Measurements from ENCODE around the gene DPY19L3.
"Not testable (repeated sequence)": the region's sequence is repeated elsewhere in the genome, so short reads cannot be mapped to it uniquely, and the experiment has no call there.

The DPY19L3 gene

GRCh38 chr19:32450217-32450616 is 44.6 kb downstream of the DPY19L3 start:
- DNase-seq: no peak

GRCh38 chr19:32453736-32454135 is 48.2 kb downstream of the DPY19L3 start:
- no peak for DNase-seq

- DNase-seq: no peak
These were observed 50.8 kb downstream of the DPY19L3 start for GRCh38 chr19:32456406-32456805.

- DNase-seq: no peak
These were observed 52.1 kb downstream of the DPY19L3 start for GRCh38 chr19:32457571-32458158.

GRCh38 chr19:32458500-32459123 is 53.0 kb downstream of the DPY19L3 start:
- no peak for DNase-seq

- no peak for DNase-seq
These were observed 53.8 kb downstream of the DPY19L3 start for GRCh38 chr19:32459204-32459865.

GRCh38 chr19:32460476-32460875 is 54.9 kb downstream of the DPY19L3 start:
- no peak for DNase-seq

GRCh38 chr19:32464279-32464678 is 58.7 kb downstream of the DPY19L3 start:
- DNase-seq: no peak

GRCh38 chr19:32465176-32465575 is 59.6 kb downstream of the DPY19L3 start:
- no peak for DNase-seq

GRCh38 chr19:32469795-32470194 is 64.2 kb downstream of the DPY19L3 start:
- no peak for DNase-seq

GRCh38 chr19:32471095-32471494 is 65.5 kb downstream of the DPY19L3 start:
- no peak for DNase-seq

GRCh38 chr19:32471811-32472210 is 66.2 kb downstream of the DPY19L3 start:
- DNase-seq: no peak

- no peak for DNase-seq
These were observed 69.8 kb downstream of the DPY19L3 start for GRCh38 chr19:32475141-32476031.

- no peak for DNase-seq
These were observed 70.4 kb downstream of the DPY19L3 start for GRCh38 chr19:32476032-32476350.

- no peak for DNase-seq
These were observed 74.8 kb downstream of the DPY19L3 start for GRCh38 chr19:32480321-32480720.

- DNase-seq: no peak
These were observed 78.0 kb downstream of the DPY19L3 start for GRCh38 chr19:32483574-32483973.

- DNase-seq: no peak
These were observed 84.4 kb downstream of the DPY19L3 start for GRCh38 chr19:32489971-32490370.

- DNase-seq: no peak
These were observed 91.8 kb downstream of the DPY19L3 start for GRCh38 chr19:32497391-32497790.

- DNase-seq: no peak
These were observed 93.2 kb downstream of the DPY19L3 start for GRCh38 chr19:32498648-32499200.

GRCh38 chr19:32512498-32512897 is 106.9 kb downstream of the DPY19L3 start:
- not testable (repeated sequence) for DNase-seq

- no peak for DNase-seq
These were observed 113.5 kb downstream of the DPY19L3 start for GRCh38 chr19:32519023-32519422.

GRCh38 chr19:32522967-32523366 is 117.4 kb downstream of the DPY19L3 start:
- DNase-seq: no peak

GRCh38 chr19:32526895-32527294 is 121.3 kb downstream of the DPY19L3 start:
- DNase-seq: no peak
